ENCODE measurements around the gene TUFT1. TPM values are rescaled to one million over a fixed set of nuclear protein-coding genes. Genes with fewer than 3 reads are reported as not detected.

TUFT1 gene
- total and polyA plus RNA-seq, 2 of the 8 experiments (the other 6 are each of a cell fraction or from before 2014, with no cell fraction given), result 7.3 to 10.4 TPM

- H3K23ac ChIP-seq (ENCODE audit: insufficient read length), result no peak overlapping the region
- no peaks in the 10 kb centered on the region for H3K23me2 ChIP-seq (ENCODE audit: low read depth, low read length)
- H3K36me3 ChIP-seq (ENCODE audit: control insufficient read depth in 2 of 4, insufficient read depth in 4 of 4, low read length in 3 of 4), result no peaks in the 10 kb centered on the region
- H3K14ac ChIP-seq (ENCODE audit: insufficient read length), result no peak overlapping the region
- no peaks in the 10 kb centered on the region for H3K79me1 ChIP-seq (ENCODE audit: low read depth, low read length)
- ChIA-PET CTCF (ENCODE audit: partially characterized antibody) (no interaction called here), POLR2A (ENCODE audit: partially characterized antibody) (no interaction called here)
- DNase-seq (ENCODE audit: low read depth in 1 of 2, low spot score in 2 of 2), result no peak
- no peak overlapping the region for H2BK5ac ChIP-seq (ENCODE audit: low read depth, low read length)
- H3K9ac ChIP-seq (replicated peaks in 1 of 4; ENCODE audit: extremely low read depth in 1 of 4, low read depth in 3 of 4, low read length in 3 of 4), result no peak overlapping the region
- no peak overlapping the region for H4K91ac ChIP-seq (replicated peaks; ENCODE audit: insufficient read length, low read length)
- no peak overlapping the region for H2BK20ac ChIP-seq (ENCODE audit: low read length)
- H3K79me2 ChIP-seq (ENCODE audit: control insufficient read depth in 1 of 2, insufficient read depth in 2 of 2, low read length in 2 of 2), result no peaks in the 10 kb centered on the region
- H2BK12ac ChIP-seq (ENCODE audit: low read depth, low read length), result no peak overlapping the region
- H3K18ac ChIP-seq (ENCODE audit: extremely low read depth, low read length), result no peak overlapping the region
- H3K9me3 ChIP-seq (ENCODE audit: insufficient read depth in 2 of 2, low read depth in 1 of 2, low read length in 1 of 2), result no peaks in the 10 kb centered on the region
- H4K5ac ChIP-seq (ENCODE audit: insufficient read length, low read depth, low read length), result no peak overlapping the region
- H2AFZ ChIP-seq (ENCODE audit: low read length), result no peak overlapping the region
- no peak overlapping the region for H3K4ac ChIP-seq (replicated peaks; ENCODE audit: insufficient read length, low read depth, low read length)
- no peak overlapping the region for H3K4me2 ChIP-seq (ENCODE audit: insufficient read depth in 1 of 2, low read depth in 2 of 2, low read length in 2 of 2)
- H3K27me3 ChIP-seq (replicated peaks in 1 of 4; ENCODE audit: control insufficient read depth in 3 of 4, extremely low read depth in 1 of 4, insufficient read depth in 3 of 4, low read length in 3 of 4), result no peaks in the 10 kb centered on the region
- no peak for FAIRE-seq
- no peak overlapping the region for H3K4me3 ChIP-seq (ENCODE audit: extremely low read depth in 1 of 4, insufficient read depth in 2 of 4, low read depth in 3 of 4, low read length in 4 of 4)
- H3K56ac ChIP-seq (replicated peaks; ENCODE audit: insufficient read length, low read depth, low read length), result no peak overlapping the region
- WGBS, 2 experiments (ENCODE audit: extremely low coverage in 1 of 2, insufficient coverage in 1 of 2, insufficient read length in 1 of 2, insufficient replicate concordance in 2 of 2, low coverage in 1 of 2, low lambda C conversion rate in 2 of 2, missing lambda C conversion rate in 1 of 2), result 84% methylated on average over 3 of the region's 3 CpGs; no CpG with 5 or more reads in 1 of the 2 experiments
- no peak overlapping the region for H2BK120ac ChIP-seq (replicated peaks; ENCODE audit: low read depth, low read length)
- no peak overlapping the region for H4K8ac ChIP-seq (ENCODE audit: extremely low read depth, insufficient read depth, low read length)
- H3K27ac ChIP-seq (ENCODE audit: low read depth, low read length), result no peak overlapping the region
- H2AK5ac ChIP-seq (ENCODE audit: low read depth, low read length), result no peak overlapping the region
- H3K4me1 ChIP-seq (replicated peaks in 1 of 4; ENCODE audit: control insufficient read depth in 3 of 4, insufficient read depth in 4 of 4, low read length in 3 of 4), result peaks cover 0 to 7% (median 0%) of the 10 kb centered on the region in 4 experiments; a peak in 1 of 7 replicates
- H4K20me1 ChIP-seq (replicated peaks in 1 of 2; ENCODE audit: control insufficient read depth in 1 of 2, insufficient read depth in 2 of 2, low read length in 2 of 2), result no peaks in the 10 kb centered on the region
- no peak overlapping the region for H2BK15ac ChIP-seq (ENCODE audit: low read length)
- TF ChIP-seq POLR2A (IDR thresholded peaks at IDR 0.05; ENCODE audit: control extremely low read depth in 1 of 2, low read depth in 2 of 2, low read length in 2 of 2) (no peak), SIN3A (conservative IDR thresholded peaks at IDR 0.05 in 1 of 2, IDR thresholded peaks at IDR 0.05 in 1 of 2; ENCODE audit: low read depth in 1 of 2, low read length in 2 of 2) (no peak), BCL11A (IDR thresholded peaks at IDR 0.05; ENCODE audit: low read depth in 2 of 2, low read length in 2 of 2) (no peak), MAFK (IDR thresholded peaks at IDR 0.05; ENCODE audit: low read depth, low read length) (no peak), SP2 (IDR thresholded peaks at IDR 0.05; ENCODE audit: low read length) (no peak), SIRT6 (IDR thresholded peaks at IDR 0.05; ENCODE audit: low read length) (no peak), POLR2AphosphoS5 (IDR thresholded peaks at IDR 0.05; ENCODE audit: low read depth, low read length) (no peak), NANOG (IDR thresholded peaks at IDR 0.05; ENCODE audit: insufficient read depth, low read depth, low read length, poor library complexity, severe bottlenecking) (no peak), TAF1 (IDR thresholded peaks at IDR 0.05; ENCODE audit: low read depth, low read length) (no peak)
Observed at GRCh38 chr1:151606857-151607256, 66.7 kb downstream of the TUFT1 start.
